Keratinocyte (primary cell): ENCODE data around the gene EPB41L2. TPM values are rescaled to one million over a fixed set of nuclear protein-coding genes. Genes with fewer than 3 reads are reported as not detected.

Experiments
- DNase-seq: peaks from one replicate; pipeline ENCODE4 v3.0.0-alpha.2; 2011; ENCODE audit warnings: low read depth, missing footprints, low spot score
- FAIRE-seq: peaks from 2 replicates; lab custom pipeline; 2011; peaks lifted over from hg19 to GRCh38; lab: Jason Lieb, UNC
- H2AFZ ChIP-seq: 2 replicates; pipeline ENCODE4 v1.6.0; 2012; ENCODE audit warnings: low read length, control low read depth, inconsistent platforms; ENCODE audit not compliant: control insufficient read depth
- H3K27ac ChIP-seq: 2 replicates; pipeline ENCODE4 v1.5.1; 2011; ENCODE audit warnings: low read length; ENCODE audit not compliant: control insufficient read depth, insufficient read depth
- H3K27me3 ChIP-seq: 3 replicates; pipeline ENCODE4 v1.6.0; 2011; ENCODE audit warnings: low read length; ENCODE audit not compliant: control insufficient read depth, insufficient read depth; ENCODE audit errors: extremely low read depth
- H3K36me3 ChIP-seq, 2 experiments: 2 replicates in 1 of 2; 3 replicates in 1 of 2; pipeline ENCODE4 v1.5.1; 2011; ENCODE audit warnings: low read length in 2 of 2, mild to moderate bottlenecking in 1 of 2; ENCODE audit not compliant: control insufficient read depth in 2 of 2, insufficient read depth in 2 of 2; ENCODE audit errors: extremely low read depth in 1 of 2
- H3K4me1 ChIP-seq: 3 replicates; pipeline ENCODE4 v1.5.1; 2011; ENCODE audit warnings: low read length; ENCODE audit not compliant: control insufficient read depth, insufficient read depth; ENCODE audit errors: extremely low read depth
- H3K4me2 ChIP-seq: 3 replicates; pipeline ENCODE4 v1.6.0; 2011; ENCODE audit warnings: low read depth, low read length; ENCODE audit not compliant: control insufficient read depth, insufficient read depth; ENCODE audit errors: extremely low read depth
- H3K4me3 ChIP-seq, 3 experiments: fragments of 200-600 bp in 1 of 3; sonication (generic) in 1 of 3; 2 replicates in 2 of 3; 3 replicates in 1 of 3; pipeline ENCODE4 v1.5.1; 2011 to 2016; ENCODE audit warnings: low read length in 3 of 3, mild to moderate bottlenecking in 3 of 3, control low read depth in 2 of 3, inconsistent platforms in 1 of 3, low read depth in 1 of 3, mixed read lengths in 1 of 3, mixed run types in 1 of 3, moderate library complexity in 1 of 3; ENCODE audit not compliant: control insufficient read depth in 2 of 3, insufficient read depth in 2 of 3; ENCODE audit errors: extremely low read depth in 1 of 3
- H3K79me2 ChIP-seq: 2 replicates; pipeline ENCODE4 v1.6.0; 2012; ENCODE audit warnings: low read length; ENCODE audit not compliant: control insufficient read depth, insufficient read depth
- H3K9ac ChIP-seq: 3 replicates; pipeline ENCODE4 v1.6.0; 2011; ENCODE audit warnings: low read length; ENCODE audit not compliant: control insufficient read depth, insufficient read depth; ENCODE audit errors: extremely low read depth
- H3K9me1 ChIP-seq: 3 replicates; pipeline ENCODE4 v1.6.0; 2011; ENCODE audit warnings: low read length; ENCODE audit not compliant: control insufficient read depth, insufficient read depth; ENCODE audit errors: extremely low read depth
- H3K9me3 ChIP-seq: 2 replicates; pipeline ENCODE4 v1.5.1; 2012; ENCODE audit warnings: low read depth, low read length; ENCODE audit not compliant: control insufficient read depth
- H4K20me1 ChIP-seq: 3 replicates; pipeline ENCODE4 v1.6.0; 2011; ENCODE audit warnings: low read length; ENCODE audit not compliant: control insufficient read depth, insufficient read depth; ENCODE audit errors: extremely low read depth
- CTCF ChIP-seq, 3 experiments: IDR thresholded peaks in 1 of 3; conservative IDR thresholded peaks in 1 of 3; optimal IDR thresholded peaks in 1 of 3; 2 replicates in 2 of 3; 3 replicates in 1 of 3; pipeline versions ENCODE3 to v1.5.1; 2011; ENCODE audit warnings: low read length in 3 of 3, mild to moderate bottlenecking in 3 of 3, moderate library complexity in 2 of 3, control low read depth in 1 of 3, inconsistent platforms in 1 of 3; ENCODE audit not compliant: insufficient read depth in 2 of 3; ENCODE audit errors: extremely low read depth in 1 of 3
- EZH2 ChIP-seq: IDR thresholded peaks from one replicate; pipeline ENCODE4 v1.6.1; 2012; ENCODE audit warnings: inconsistent platforms, mild to moderate bottlenecking, low read length, moderate library complexity
- dilution Hi-C: fragments of 300-500 bp; cut with MboI; formaldehyde crosslinking; loops from one replicate; pipeline ENCODE4 v1.7.0; 2020; ENCODE audit warnings: low sequenced_read_pairs; ENCODE audit not compliant: extremely low pct_ligation_motif_present
- polyA plus RNA-seq, 5 experiments: library from polyadenylated mRNA; depleted of rRNA in 3 of 5; stranded (reverse) in 3 of 5; stranded (forward) in 1 of 5; unstranded in 1 of 5; fragments of >200 nt; gene quantifications; 1 replicate in 1 of 5; 2 replicates in 3 of 5; 3 replicates in 1 of 5; pipeline versions ENCODE4 v1.2.1 to v1.2.3, GENCODE V29; 2011 to 2012; ENCODE audit warnings: missing spikeins in 2 of 5, low read depth in 1 of 5, low replicate concordance in 1 of 5

The EPB41L2 gene
- polyA plus RNA-seq, 1 donor (not counting 4 experiments of a cell fraction or from before 2014, with no cell fraction given): 22.0 TPM

GRCh38 chr6:131082335-131082734 lies 19.3 kb upstream of the EPB41L2 start:
- TF ChIP-seq CTCF (optimal IDR thresholded peaks at IDR 0.05 in 1 of 3, IDR thresholded peaks at IDR 0.05 in 1 of 3, conservative IDR thresholded peaks at IDR 0.05 in 1 of 3; ENCODE audit: extremely low read depth in 1 of 3, insufficient read depth in 2 of 3, low read length in 3 of 3) (no peak), EZH2 (no peak)
- Histone ChIP-seq H3K4me2 (no peak overlapping the region), H3K4me3 (no peak overlapping the region), H3K4me1 (no peaks in the 10 kb centered on the region), H3K27me3 (no peaks in the 10 kb centered on the region), H4K20me1 (no peaks in the 10 kb centered on the region), H2AFZ (no peak overlapping the region), H3K9ac (no peak overlapping the region), H3K9me3 (no peaks in the 10 kb centered on the region), H3K9me1 (no peaks in the 10 kb centered on the region), H3K79me2 (no peaks in the 10 kb centered on the region), H3K27ac (no peak overlapping the region), H3K36me3 (no peaks in the 10 kb centered on the region)
- dilution Hi-C loops: no loop called here
- FAIRE-seq: no peak
- no peak for DNase-seq

- no peaks in the 10 kb centered on the region for H3K4me1 ChIP-seq
- H3K9me1 ChIP-seq: no peaks in the 10 kb centered on the region
- no peaks in the 10 kb centered on the region for H3K27me3 ChIP-seq
- DNase-seq (no peak), FAIRE-seq (no peak)
- no peaks in the 10 kb centered on the region for H4K20me1 ChIP-seq
- TF ChIP-seq CTCF (optimal IDR thresholded peaks at IDR 0.05 in 1 of 3, IDR thresholded peaks at IDR 0.05 in 1 of 3, conservative IDR thresholded peaks at IDR 0.05 in 1 of 3; ENCODE audit: extremely low read depth in 1 of 3, insufficient read depth in 2 of 3, low read length in 3 of 3): no peak
- no peak for TF ChIP-seq EZH2
- H3K36me3 ChIP-seq: no peaks in the 10 kb centered on the region
- no peak overlapping the region for H3K4me2 ChIP-seq
- no peak overlapping the region for H3K4me3 ChIP-seq
- no peak overlapping the region for H3K9ac ChIP-seq
- dilution Hi-C loops: no loop called here
- no peak overlapping the region for H2AFZ ChIP-seq
- no peak overlapping the region for H3K27ac ChIP-seq
- no peaks in the 10 kb centered on the region for H3K9me3 ChIP-seq
- H3K79me2 ChIP-seq: no peaks in the 10 kb centered on the region
Measured at GRCh38 chr6:131080084-131080483, 17.0 kb upstream of the EPB41L2 start.
